Activated CD4-positive, alpha-beta T cell treated with anti-CD3 and anti-CD28 coated beads, Interleukin-2, Interleukin-6, amounts not matched to agents 100 ng/mL and 50 ng/mL, durations not matched to agents 16 hours and 8 hours (primary cell): ENCODE measurements around the gene DNAJB1.
"Not testable (repeated sequence)": the region's sequence is repeated elsewhere in the genome, so short reads cannot be mapped to it uniquely, and the experiment has no call there.

ENCODE experiments used
- DNase-seq: peaks from one replicate; pipeline ENCODE4 v3.0.0-alpha.2; 2020

The DNAJB1 gene

GRCh38 chr19:14517840-14518505 lies at the start of gene DNAJB1:
TSS of gene DNAJB1 (minus strand) at chr19:14518397. CDS start at chr19:14518349, 48 bp downstream.
- peak; percentile 81 for DNase-seq

DNA sequence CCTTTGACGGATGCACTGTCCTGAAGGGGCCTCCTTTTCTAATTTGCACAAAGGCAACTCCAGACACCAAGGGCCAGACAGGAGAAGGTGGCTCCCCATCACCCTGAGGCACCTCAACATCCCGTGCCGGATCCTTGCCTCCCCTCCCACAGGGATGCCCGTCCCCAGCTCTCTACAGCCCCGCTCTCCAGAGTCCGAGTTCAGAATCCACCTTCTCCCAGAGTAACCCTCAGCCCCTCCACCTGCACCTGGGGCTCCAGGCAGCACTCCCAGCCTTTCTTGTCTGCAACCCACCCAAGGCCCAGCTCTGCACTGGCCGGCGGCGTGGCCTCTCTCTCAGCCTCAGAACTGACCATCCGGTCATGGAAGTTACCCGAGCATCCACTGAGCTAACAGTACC lies 48.9 kb upstream of the DNAJB1 start:
- no peak for DNase-seq

GRCh38 chr19:14566712-14567077 lies 48.5 kb upstream of the DNAJB1 start:
- no peak for DNase-seq

GRCh38 chr19:14565765-14566711 lies 47.8 kb upstream of the DNAJB1 start:
- DNase-seq: no peak

DNA sequence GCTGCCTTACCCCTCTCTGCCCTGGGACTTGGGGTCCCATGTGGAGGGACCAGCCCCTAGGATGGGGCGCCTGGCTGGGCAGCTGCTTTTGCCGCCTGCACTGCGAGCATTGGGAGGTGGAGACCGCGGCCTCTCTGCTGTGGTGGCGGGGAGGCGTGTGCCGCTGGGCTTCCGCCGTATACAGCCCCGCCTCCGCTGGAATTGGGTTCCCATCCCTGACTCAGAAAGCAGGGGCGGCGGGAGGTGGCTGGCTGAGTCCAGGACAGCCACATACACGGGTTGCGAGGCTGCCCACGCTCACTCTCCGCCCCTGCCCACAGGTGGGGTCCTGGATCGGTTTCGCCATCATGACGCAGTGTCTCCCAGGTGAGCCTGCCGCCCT lies 47.1 kb upstream of the DNAJB1 start:
- no peak for DNase-seq

DNA sequence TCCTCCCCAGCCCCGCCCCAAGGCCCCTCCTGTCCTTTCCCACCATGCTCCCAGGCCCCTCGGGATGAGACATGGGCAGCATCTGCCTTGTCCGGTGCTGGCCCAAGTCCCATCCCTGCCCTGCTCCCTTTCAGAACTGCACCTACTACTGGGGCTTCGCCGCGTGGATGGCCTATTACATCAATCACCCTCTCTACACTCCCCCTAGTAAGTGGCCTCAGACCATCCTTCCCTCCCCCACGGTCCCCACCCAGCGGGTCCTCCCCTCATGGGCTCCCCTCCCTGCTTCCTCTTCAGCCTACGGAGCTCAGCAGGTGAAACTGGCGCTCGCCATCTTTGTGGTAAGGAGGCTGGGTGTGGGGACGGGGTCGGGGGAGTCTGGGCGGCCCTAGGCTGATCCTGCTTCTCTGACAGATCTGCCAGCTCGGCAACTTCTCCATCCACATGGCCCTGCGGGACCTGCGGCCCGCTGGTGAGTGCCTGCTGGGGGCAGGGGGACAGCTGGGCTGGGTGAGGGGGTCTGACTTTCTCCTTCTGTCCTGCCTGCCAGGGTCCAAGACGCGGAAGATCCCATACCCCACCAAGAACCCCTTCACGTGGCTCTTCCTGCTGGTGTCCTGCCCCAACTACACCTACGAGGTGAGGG lies 46.6 kb upstream of the DNAJB1 start:
- not testable (repeated sequence) for DNase-seq

DNA sequence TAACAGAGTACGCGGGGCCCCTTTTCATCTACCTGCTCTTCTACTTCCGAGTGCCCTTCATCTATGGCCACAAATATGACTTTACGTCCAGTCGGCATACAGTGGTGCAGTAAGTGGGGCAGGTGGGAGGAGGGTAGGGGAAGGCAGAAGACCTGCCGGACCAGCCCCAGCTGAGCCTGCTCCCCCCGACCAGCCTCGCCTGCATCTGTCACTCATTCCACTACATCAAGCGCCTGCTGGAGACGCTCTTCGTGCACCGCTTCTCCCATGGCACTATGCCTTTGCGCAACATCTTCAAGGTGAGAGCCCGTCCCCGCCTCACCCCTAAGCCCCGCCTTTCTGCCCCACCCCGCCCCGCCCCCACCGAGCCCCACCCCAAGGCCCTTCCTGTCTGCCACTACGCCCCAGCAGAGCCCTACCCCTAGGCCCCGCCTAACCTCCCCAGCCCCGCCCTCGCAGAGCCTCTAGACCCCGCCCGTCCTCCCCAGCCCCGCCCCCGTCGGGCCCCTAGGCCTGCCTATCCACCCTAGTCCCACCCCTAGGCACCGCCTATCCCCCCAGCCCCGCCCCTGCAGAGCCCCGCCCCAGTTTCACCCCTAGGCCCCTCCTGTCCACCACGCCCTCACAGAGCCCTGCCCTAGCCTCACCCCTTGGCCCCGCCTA lies 45.9 kb upstream of the DNAJB1 start:
- DNase-seq: peak; percentile 77

DNA sequence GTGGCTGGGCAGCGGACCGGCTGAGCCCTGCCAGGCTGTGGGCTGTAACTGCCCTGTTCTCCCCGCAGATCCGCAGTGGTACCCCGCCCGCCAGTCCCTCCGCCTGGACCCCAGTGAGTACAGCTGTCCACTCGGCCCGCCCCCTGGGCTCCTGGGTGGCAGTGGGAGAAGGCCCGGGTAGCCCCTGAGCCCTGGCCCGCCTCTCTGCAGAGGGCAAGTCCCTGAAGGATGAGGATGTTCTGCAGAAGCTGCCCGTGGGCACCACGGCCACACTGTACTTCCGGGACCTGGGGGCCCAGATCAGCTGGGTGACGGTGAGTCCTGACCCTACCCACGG lies 45.4 kb upstream of the DNAJB1 start:
- no peak for DNase-seq

- no peak for DNase-seq
Observed at GRCh38 chr19:14562660-14563589, 44.7 kb upstream of the DNAJB1 start.

- DNase-seq: no peak
Observed at GRCh38 chr19:14561847-14562351, 43.7 kb upstream of the DNAJB1 start.

DNA sequence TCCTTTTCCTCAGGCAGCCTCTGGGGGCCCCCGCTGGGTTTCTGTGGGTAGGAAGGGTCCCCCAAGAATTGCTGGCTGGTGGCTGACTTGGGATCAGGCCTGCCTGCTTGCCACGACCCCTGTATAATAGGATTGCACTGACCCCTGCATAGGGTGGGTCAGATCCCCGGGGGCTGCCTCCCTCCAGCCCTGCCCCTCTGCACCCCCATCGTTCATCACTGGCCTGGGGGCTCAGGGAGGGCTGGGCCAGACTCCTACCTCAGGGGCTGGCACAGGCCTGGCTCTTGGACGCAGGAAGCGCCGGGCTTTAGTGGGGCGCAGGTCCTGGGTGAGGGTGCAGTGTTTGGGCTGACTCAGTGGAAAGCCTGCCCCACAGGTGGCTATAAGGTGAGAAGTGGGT lies 43.1 kb upstream of the DNAJB1 start:
- no peak for DNase-seq

GRCh38 chr19:14560776-14561108 lies 42.5 kb upstream of the DNAJB1 start:
- no peak for DNase-seq

GRCh38 chr19:14559916-14560775 lies 41.9 kb upstream of the DNAJB1 start:
- no peak for DNase-seq

DNA sequence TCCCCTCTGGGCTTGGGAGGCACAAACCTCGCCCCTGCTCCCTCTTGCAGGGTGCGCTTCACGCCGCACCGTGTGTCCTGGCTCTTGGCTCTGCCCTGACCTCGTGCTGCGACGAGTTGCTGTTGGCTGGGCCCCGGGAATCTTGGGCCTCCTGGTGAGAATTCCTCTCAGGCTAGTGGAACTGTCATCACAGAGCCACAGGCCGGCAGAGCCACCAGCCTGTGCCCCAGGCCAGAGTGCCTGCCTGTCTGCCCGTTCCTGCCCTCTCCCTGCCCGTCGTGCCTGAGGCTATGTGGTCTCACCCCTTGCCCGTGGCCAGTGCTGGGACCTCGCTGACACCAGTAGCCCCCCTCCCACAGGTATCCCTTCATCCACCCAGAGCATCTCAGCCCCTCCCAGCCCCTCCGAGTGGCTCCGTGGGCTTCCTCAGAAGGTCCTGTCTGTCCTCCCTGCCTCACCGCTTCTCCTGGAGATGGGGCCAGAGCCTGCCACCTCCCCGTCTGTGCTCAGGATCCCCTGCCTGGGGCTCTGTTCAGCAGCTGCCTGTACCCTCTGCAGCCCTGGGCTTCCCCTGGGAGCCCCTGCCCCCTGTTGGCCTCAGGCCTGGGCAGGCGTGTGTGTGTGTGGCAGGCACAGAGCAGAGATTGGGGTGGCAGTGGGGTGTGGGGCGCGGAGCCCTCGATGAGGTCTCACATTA lies 40.3 kb upstream of the DNAJB1 start:
- no peak for DNase-seq

GRCh38 chr19:14556662-14557188 lies 38.5 kb upstream of the DNAJB1 start:
- DNase-seq: peak; percentile 88

- no peak for DNase-seq
Observed at GRCh38 chr19:14555918-14556661, 37.9 kb upstream of the DNAJB1 start.

- DNase-seq: no peak
Observed at GRCh38 chr19:14554382-14554812, 36.2 kb upstream of the DNAJB1 start.

GRCh38 chr19:14553939-14554243 lies 35.7 kb upstream of the DNAJB1 start:
- DNase-seq: no peak
